Muscle layer of duodenum (tissue), 2 donors: ENCODE results near the gene SPATA20.

Source experiments
- H3K27ac ChIP-seq: one replicate; pipeline ENCODE4 v1.7.0; 2013; ENCODE audit warnings: mild to moderate bottlenecking, low read length
- H3K27me3 ChIP-seq: one replicate; pipeline ENCODE4 v1.7.0; 2013; ENCODE audit warnings: low read depth, mild to moderate bottlenecking, control low read depth, low read length
- H3K36me3 ChIP-seq, 2 donors: one replicate each; pipeline ENCODE4 v1.7.0; 2013; ENCODE audit warnings: low read length in 2 of 2, control low read depth in 1 of 2, mild to moderate bottlenecking in 1 of 2; ENCODE audit not compliant: insufficient read depth in 2 of 2, control insufficient read depth in 1 of 2
- H3K4me1 ChIP-seq, 2 donors: one replicate each; pipeline ENCODE4 v1.7.0; 2013; ENCODE audit warnings: low read length in 2 of 2, mild to moderate bottlenecking in 2 of 2, control low read depth in 1 of 2, moderate library complexity in 1 of 2; ENCODE audit not compliant: insufficient read depth in 2 of 2, control insufficient read depth in 1 of 2
- H3K4me3 ChIP-seq, 2 donors: one replicate each; pipeline ENCODE4 v1.7.0; 2013; ENCODE audit warnings: low read length in 2 of 2, low read depth in 1 of 2, mild to moderate bottlenecking in 1 of 2
- H3K9me3 ChIP-seq, 2 donors: one replicate each; pipeline ENCODE4 v1.7.0; 2013; ENCODE audit warnings: low read length in 2 of 2, control low read depth in 1 of 2, mild to moderate bottlenecking in 1 of 2; ENCODE audit not compliant: control insufficient read depth in 1 of 2
- donor health status: healthy.

SPATA20 gene

GRCh38 chr17:50573866-50574611 is 27.1 kb downstream of the SPATA20 start:
- Histone ChIP-seq H3K4me3 (no peak overlapping the region), H3K27me3 (no peaks in the 10 kb centered on the region), H3K9me3 (no peaks in the 10 kb centered on the region), H3K4me1 (no peaks in the 10 kb centered on the region), H3K27ac (no peak overlapping the region), H3K36me3 (no peaks in the 10 kb centered on the region)

DNA sequence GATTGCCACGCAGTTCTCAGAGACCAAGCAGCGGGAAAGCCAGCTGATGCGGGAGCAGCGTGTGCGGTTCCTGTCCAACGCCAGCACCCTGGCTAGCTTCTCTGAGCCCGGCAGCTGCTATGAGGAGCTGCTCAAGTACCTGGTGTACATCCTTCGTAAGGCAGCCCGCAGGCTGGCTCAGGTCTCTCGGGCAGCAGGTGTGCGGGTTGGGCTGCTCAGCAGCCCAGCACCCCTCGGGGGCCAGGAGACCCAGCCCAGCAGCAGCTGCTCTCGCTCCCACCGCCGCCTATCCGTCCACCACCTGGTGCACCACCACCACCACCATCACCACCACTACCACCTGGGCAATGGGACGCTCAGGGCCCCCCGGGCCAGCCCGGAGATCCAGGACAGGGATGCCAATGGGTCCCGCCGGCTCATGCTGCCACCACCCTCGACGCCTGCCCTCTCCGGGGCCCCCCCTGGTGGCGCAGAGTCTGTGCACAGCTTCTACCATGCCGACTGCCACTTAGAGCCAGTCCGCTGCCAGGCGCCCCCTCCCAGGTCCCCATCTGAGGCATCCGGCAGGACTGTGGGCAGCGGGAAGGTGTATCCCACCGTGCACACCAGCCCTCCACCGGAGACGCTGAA is 28.7 kb downstream of the SPATA20 start:
- no peaks in the 10 kb centered on the region for H3K36me3 ChIP-seq
- H3K4me3 ChIP-seq = no peak overlapping the region
- H3K27me3 ChIP-seq = no peaks in the 10 kb centered on the region
- no peak overlapping the region for H3K27ac ChIP-seq
- H3K4me1 ChIP-seq = no peaks in the 10 kb centered on the region
- no peaks in the 10 kb centered on the region for H3K9me3 ChIP-seq

DNA sequence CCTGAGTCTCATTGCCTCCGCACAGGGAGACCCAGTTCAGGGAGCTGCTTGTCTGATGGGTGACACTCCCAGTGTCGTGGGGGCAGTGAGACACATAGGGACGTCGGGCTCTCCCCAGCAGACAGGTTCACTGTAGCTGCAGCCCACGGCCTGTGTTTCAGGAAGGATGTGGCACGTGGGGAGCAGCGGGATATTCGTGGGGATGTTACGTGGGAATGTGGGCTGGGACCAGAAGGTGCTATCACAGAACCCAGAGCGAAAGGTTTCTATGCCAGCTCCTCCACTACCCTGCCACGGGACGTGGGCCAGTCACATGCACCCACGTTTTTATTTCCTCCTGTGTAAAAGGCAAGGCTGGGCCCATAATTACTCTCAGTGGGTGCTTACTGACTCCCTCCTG is 29.9 kb downstream of the SPATA20 start:
- H3K4me3 ChIP-seq = no peak overlapping the region
- H3K4me1 ChIP-seq = no peaks in the 10 kb centered on the region
- no peaks in the 10 kb centered on the region for H3K36me3 ChIP-seq
- H3K9me3 ChIP-seq = no peaks in the 10 kb centered on the region
- no peak overlapping the region for H3K27ac ChIP-seq
- H3K27me3 ChIP-seq = no peaks in the 10 kb centered on the region

GRCh38 chr17:50577451-50577954 is 30.5 kb downstream of the SPATA20 start:
- no peak overlapping the region for H3K27ac ChIP-seq
- H3K9me3 ChIP-seq = no peaks in the 10 kb centered on the region
- H3K27me3 ChIP-seq = no peaks in the 10 kb centered on the region
- no peaks in the 10 kb centered on the region for H3K36me3 ChIP-seq
- no peaks in the 10 kb centered on the region for H3K4me1 ChIP-seq
- H3K4me3 ChIP-seq = no peak overlapping the region

- H3K9me3 ChIP-seq = no peaks in the 10 kb centered on the region
- no peaks in the 10 kb centered on the region for H3K4me1 ChIP-seq
- no peak overlapping the region for H3K4me3 ChIP-seq
- no peaks in the 10 kb centered on the region for H3K27me3 ChIP-seq
- no peaks in the 10 kb centered on the region for H3K36me3 ChIP-seq
- H3K27ac ChIP-seq = no peak overlapping the region
Observed at GRCh38 chr17:50578173-50578572, 31.2 kb downstream of the SPATA20 start.

GRCh38 chr17:50579399-50579798 is 32.4 kb downstream of the SPATA20 start:
- Histone ChIP-seq H3K4me1 (no peaks in the 10 kb centered on the region), H3K9me3 (no peaks in the 10 kb centered on the region), H3K27me3 (no peaks in the 10 kb centered on the region), H3K27ac (no peak overlapping the region), H3K36me3 (no peaks in the 10 kb centered on the region), H3K4me3 (no peak overlapping the region)

GRCh38 chr17:50580646-50581045 is 33.7 kb downstream of the SPATA20 start:
- Histone ChIP-seq H3K27me3 (no peaks in the 10 kb centered on the region), H3K27ac (no peak overlapping the region), H3K4me1 (no peaks in the 10 kb centered on the region), H3K36me3 (no peaks in the 10 kb centered on the region), H3K4me3 (no peak overlapping the region), H3K9me3 (no peaks in the 10 kb centered on the region)

DNA sequence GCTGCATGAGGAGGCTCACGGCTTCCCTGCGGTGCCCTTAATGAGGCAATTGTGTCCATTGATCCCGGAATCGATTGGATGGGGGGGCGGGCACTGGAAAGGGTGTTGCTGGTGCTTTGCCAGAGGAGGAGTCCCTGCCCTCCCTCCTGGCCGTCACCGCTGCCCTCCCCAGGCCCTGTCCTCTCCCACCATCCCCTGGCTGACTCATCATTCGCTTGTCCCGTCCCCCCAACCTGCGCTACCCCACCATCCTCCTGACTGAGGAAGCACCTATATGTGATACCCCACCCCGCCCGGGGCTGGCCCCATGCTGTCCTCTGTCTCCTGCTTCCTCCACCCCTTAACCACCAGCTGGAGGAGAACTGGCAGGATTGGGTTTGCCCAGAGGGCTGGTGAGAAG is 34.3 kb downstream of the SPATA20 start:
- Histone ChIP-seq H3K9me3 (no peaks in the 10 kb centered on the region), H3K36me3 (no peaks in the 10 kb centered on the region), H3K27ac (no peak overlapping the region), H3K27me3 (no peaks in the 10 kb centered on the region), H3K4me3 (no peak overlapping the region), H3K4me1 (no peaks in the 10 kb centered on the region)

DNA sequence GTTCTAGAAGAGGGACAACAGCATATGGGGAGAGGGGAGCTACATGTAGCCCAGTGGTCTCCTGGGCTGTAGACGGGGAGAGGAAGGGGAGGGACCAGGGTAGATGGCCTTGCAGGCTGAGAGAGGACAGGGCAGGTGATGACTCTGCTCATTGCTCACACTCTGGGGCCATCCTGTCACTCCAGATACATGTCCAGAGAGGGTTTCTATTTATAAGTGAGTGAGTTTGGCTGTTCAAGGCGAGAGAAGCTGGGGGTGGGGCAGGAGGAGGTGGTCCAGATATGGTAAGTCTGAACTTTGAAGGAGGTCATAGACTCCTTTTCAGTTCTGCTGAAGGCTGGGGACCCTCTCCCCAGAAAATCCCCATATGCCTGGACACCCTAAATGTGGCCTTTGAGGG is 35.8 kb downstream of the SPATA20 start:
- H3K36me3 ChIP-seq = no peaks in the 10 kb centered on the region
- H3K4me1 ChIP-seq = no peaks in the 10 kb centered on the region
- H3K27ac ChIP-seq = no peak overlapping the region
- no peak overlapping the region for H3K4me3 ChIP-seq
- no peaks in the 10 kb centered on the region for H3K27me3 ChIP-seq
- no peaks in the 10 kb centered on the region for H3K9me3 ChIP-seq

- H3K36me3 ChIP-seq = no peaks in the 10 kb centered on the region
- H3K9me3 ChIP-seq = no peaks in the 10 kb centered on the region
- peaks cover under 1 to 4% of the 10 kb centered on the region in 2 donors for H3K4me1 ChIP-seq
- H3K27ac ChIP-seq = no peak overlapping the region
- no peak overlapping the region for H3K4me3 ChIP-seq
- H3K27me3 ChIP-seq = no peaks in the 10 kb centered on the region
Observed at GRCh38 chr17:50583641-50584040, 36.7 kb downstream of the SPATA20 start.

DNA sequence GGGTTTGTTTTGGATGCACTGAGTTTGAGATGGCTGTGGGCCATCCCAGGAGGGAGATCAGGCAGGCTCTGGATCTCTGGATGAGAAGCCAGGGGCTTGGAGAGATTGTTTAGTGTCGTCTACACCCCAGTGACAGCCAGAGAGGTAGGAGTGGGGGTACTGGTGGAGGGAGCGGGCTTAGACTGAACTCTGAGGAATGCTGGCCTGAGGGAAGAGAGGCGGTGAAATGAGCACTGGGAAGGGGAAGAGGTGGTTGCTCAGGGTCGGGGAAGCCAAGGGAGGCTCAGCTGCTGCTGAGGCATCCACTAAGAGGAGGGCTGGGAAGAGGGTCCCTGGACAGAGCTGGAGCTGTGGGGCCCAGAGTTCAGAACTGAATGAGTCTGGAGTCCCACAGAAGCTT is 37.1 kb downstream of the SPATA20 start:
- no peaks in the 10 kb centered on the region for H3K36me3 ChIP-seq
- H3K9me3 ChIP-seq = no peaks in the 10 kb centered on the region
- peaks cover 5 to 9% of the 10 kb centered on the region in 2 donors for H3K4me1 ChIP-seq
- no peak overlapping the region for H3K4me3 ChIP-seq
- no peaks in the 10 kb centered on the region for H3K27me3 ChIP-seq
- H3K27ac ChIP-seq = no peak overlapping the region
